Esophagus muscularis mucosa (tissue), 4 donors: Measurements from ENCODE around the gene SRRM3. TPM values are rescaled to one million over a fixed set of nuclear protein-coding genes. Genes with fewer than 3 reads are reported as not detected.

Experiments used
- DNase-seq: peaks from one replicate; pipeline ENCODE4 v3.0.0-alpha.2; 2017; ENCODE audit errors: extremely low spot score
- H3K27ac ChIP-seq, 4 donors: fragments of 200-600 bp; sonication (generic); replicated peaks in 1 of 4; 1 replicate in 3 of 4; 2 replicates in 1 of 4; pipeline ENCODE4 v1.5.1; 2016 to 2019; ENCODE audit warnings: mild to moderate bottlenecking in 1 of 4
- H3K27me3 ChIP-seq, 4 donors: fragments of 200-600 bp; sonication (generic); one replicate each; pipeline versions ENCODE4 v1.5.1 to v1.6.0; 2016 to 2019
- H3K36me3 ChIP-seq, 4 donors: fragments of 200-600 bp; sonication (generic); one replicate each; pipeline ENCODE4 v1.5.1; 2016 to 2019
- H3K4me1 ChIP-seq, 4 donors: fragments of 200-600 bp; sonication (generic); one replicate each; pipeline ENCODE4 v1.5.1; 2016 to 2019
- H3K4me3 ChIP-seq, 4 donors: fragments of 200-600 bp; sonication (generic); 1 replicate in 2 of 4; 2 replicates in 2 of 4; pipeline ENCODE4 v1.5.1; 2016 to 2019; ENCODE audit warnings: mild to moderate bottlenecking in 4 of 4, moderate library complexity in 1 of 4
- H3K9me3 ChIP-seq, 4 donors: fragments of 200-600 bp; sonication (generic); 1 replicate in 3 of 4; 2 replicates in 1 of 4; pipeline ENCODE4 v1.5.1; 2016 to 2019
- EP300 ChIP-seq: sonication (generic); formaldehyde crosslinking; IDR thresholded peaks from one replicate; pipeline ENCODE4 v1.6.1; 2017; ENCODE audit warnings: antibody characterized with exemption
- POLR2A ChIP-seq: fragments of 450-650 bp; IDR thresholded peaks from one replicate; pipeline ENCODE4 v1.6.1; 2017; ENCODE audit warnings: antibody characterized with exemption, moderate library complexity, mild to moderate bottlenecking, low read depth
- POLR2AphosphoS5 ChIP-seq, 2 donors: sonication (generic); formaldehyde crosslinking; IDR thresholded peaks; one replicate each; pipeline ENCODE4 v1.6.1; 2017; ENCODE audit warnings: antibody characterized with exemption in 2 of 2
- WGBS: methylation state at CpG from one replicate; pipeline ENCODE4 v1.1.5; 2018; 5-methylcytosine and 5-hydroxymethylcytosine counted together
- intact Hi-C: fragments of 100-400 bp; cut with DNase I; formaldehyde crosslinking; loops from one replicate; pipeline ENCODE4 v1.15.1; 2023
- total RNA-seq, 4 donors: library from RNA; depleted of rRNA; stranded (reverse); fragments of >200 nt; gene quantifications; one replicate each; pipeline versions ENCODE4 v1.1.0 to v1.2.1, GENCODE V29; 2016
- TF ChIP-seq, protein P1 (sequence below), 3 experiments: fragments of 200-600 bp in 2 of 3; fragments of 450-650 bp in 1 of 3; sonication (generic) in 2 of 3; IDR thresholded peaks; one replicate each; pipeline ENCODE4 v1.5.1; 2017 to 2019; ENCODE audit warnings: antibody characterized with exemption in 3 of 3, mild to moderate bottlenecking in 2 of 3, moderate library complexity in 1 of 3

The SRRM3 gene
- total RNA-seq, 4 donors from 2014 or later = 2.1 to 4.9 (median 2.7) TPM

DNA sequence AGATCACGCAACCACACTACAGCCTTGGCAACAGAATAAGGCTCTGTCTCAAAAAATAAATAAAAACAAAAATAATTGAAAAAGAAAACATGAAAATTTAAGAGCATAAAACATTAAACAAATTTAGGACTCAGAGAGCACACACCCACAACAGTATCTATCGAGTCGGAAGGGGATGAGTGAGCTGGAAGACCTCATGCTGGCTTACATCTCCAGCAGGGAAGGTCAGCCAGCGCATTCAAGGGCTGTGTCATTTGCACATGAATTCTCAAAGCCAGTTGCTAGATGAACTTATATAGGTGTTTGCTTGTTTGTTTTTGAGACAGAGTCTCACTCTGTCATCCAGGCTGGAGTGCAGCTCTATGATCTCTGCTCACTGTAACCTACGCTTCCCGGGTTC, 50.3 kb downstream of the SRRM3 start:
- 81% methylated on average over 6 of the region's 6 CpGs for WGBS
- intact Hi-C loops = no loop called here
- peaks cover 0 to 40% (median 0%) of the 10 kb centered on the region in 4 donors for H3K27me3 ChIP-seq
- no peak overlapping the region for H3K4me3 ChIP-seq
- no peaks in the 10 kb centered on the region for H3K4me1 ChIP-seq
- no peaks in the 10 kb centered on the region for H3K9me3 ChIP-seq
- DNase-seq = no peak
- no peak overlapping the region for H3K27ac ChIP-seq
- H3K36me3 ChIP-seq = no peaks in the 10 kb centered on the region
- TF ChIP-seq POLR2A (no peak), POLR2AphosphoS5 (IDR thresholded peaks at IDR 0.05) (no peak), EP300 (no peak)
- TF ChIP-seq, protein P1, sequence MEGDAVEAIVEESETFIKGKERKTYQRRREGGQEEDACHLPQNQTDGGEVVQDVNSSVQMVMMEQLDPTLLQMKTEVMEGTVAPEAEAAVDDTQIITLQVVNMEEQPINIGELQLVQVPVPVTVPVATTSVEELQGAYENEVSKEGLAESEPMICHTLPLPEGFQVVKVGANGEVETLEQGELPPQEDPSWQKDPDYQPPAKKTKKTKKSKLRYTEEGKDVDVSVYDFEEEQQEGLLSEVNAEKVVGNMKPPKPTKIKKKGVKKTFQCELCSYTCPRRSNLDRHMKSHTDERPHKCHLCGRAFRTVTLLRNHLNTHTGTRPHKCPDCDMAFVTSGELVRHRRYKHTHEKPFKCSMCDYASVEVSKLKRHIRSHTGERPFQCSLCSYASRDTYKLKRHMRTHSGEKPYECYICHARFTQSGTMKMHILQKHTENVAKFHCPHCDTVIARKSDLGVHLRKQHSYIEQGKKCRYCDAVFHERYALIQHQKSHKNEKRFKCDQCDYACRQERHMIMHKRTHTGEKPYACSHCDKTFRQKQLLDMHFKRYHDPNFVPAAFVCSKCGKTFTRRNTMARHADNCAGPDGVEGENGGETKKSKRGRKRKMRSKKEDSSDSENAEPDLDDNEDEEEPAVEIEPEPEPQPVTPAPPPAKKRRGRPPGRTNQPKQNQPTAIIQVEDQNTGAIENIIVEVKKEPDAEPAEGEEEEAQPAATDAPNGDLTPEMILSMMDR (IDR thresholded peaks at IDR 0.05) = no peak

DNA sequence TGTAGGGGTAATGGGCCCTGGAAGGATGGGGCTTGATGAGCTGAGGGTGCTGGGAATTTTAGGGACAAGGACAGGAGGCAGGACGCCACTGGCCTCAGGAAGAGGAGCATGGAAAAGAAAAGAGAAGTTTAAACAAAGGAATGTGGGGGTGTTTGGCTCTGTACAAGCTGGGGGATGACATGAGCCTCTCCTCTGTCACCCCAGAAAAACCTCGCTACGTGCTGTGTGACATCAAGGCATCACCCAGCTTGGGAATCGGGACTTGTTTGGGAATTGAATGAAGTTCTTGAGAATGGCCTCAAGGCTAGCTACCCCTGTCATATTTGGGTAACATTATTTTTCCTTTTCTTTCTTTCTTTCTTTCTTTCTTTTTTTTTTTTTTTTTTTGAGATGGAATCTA, 53.1 kb downstream of the SRRM3 start:
- H3K36me3 ChIP-seq = no peaks in the 10 kb centered on the region
- peaks cover 2 to 4% (median 4%) of the 10 kb centered on the region in 4 donors for H3K4me1 ChIP-seq
- DNase-seq = no peak
- TF ChIP-seq EP300 (no peak), POLR2AphosphoS5 (IDR thresholded peaks at IDR 0.05) (no peak), POLR2A (no peak)
- TF ChIP-seq, protein P1 (IDR thresholded peaks at IDR 0.05) = no peak
- H3K9me3 ChIP-seq = no peaks in the 10 kb centered on the region
- intact Hi-C loops = no loop called here
- H3K4me3 ChIP-seq = no peak overlapping the region
- H3K27me3 ChIP-seq = peaks cover 0 to 55% (median 11%) of the 10 kb centered on the region in 4 donors
- WGBS = 76% methylated on average over 4 of the region's 4 CpGs
- H3K27ac ChIP-seq = no peak overlapping the region

DNA sequence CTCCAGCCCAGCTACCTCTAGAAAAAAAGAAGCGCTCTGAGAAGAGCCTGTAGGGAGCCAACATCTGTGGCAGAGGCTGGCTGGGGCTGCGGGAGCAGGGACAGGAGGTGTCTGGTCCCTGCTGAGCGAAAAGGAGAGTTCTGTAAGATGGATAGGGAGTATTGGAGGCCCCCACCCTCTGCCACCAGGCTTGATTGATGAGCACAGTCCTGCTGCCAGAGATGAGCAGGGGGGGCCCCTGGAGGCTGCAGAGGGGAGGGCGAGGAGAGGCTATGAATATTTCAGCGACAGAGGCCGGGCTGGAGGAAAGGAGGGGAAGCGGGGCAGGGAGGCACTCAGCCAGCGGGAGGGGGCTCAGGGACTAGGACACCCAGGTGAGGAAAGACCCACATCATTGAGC, 56.3 kb downstream of the SRRM3 start:
- intact Hi-C loops = no loop called here
- WGBS = 34% methylated on average over 8 of the region's 8 CpGs
- no peak for TF ChIP-seq EP300
- TF ChIP-seq, protein P1 (IDR thresholded peaks at IDR 0.05) = no peak
- no peak for TF ChIP-seq POLR2AphosphoS5 (IDR thresholded peaks at IDR 0.05)
- no peak for TF ChIP-seq POLR2A

DNA sequence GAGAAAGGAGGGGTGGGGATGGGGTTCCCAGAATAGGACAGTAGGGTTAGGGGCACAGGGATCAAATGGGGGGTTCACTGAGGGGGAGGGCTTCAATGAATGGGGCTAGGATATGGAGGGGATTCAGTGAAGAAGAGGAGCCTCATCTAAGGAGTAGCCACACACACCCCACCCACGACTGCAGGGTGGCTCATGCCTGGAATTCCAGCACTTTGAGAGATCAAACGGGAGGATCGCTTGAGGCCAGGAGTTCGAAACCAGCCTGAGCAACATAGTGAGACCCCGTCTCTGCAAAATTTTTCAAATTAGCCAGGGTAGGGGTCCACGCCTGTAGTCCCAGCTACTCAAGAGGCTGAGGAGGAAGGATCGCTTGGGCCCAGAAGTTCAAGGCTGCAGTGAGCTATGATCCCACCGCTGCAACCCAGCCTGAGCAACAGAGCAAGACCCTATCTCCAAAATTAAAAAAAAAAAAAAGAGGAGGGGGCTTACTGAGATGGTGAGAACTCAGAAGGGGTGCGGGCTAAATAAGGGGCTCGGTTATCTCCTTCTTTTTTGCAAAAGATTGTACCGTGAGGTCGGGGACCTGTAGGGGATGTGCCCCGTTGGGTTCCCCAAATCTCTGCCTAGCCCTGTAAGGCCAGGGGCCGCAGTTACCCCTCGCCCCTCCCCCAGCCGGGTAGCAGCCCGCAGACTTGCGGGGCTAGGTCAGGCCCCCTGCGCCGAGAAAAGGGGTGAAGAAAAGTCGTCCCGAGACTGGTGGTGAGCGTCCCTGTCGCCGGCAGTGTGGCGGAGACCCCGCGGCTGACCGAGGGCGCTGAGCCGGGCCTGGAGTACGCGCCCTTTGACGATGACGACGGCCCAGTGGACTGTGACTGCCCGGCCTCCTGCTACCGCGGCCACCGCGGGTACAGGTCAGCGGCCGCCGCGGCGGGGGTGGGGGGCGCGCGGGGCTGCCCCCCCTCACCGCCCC, 57.7 kb downstream of the SRRM3 start:
- H3K27ac ChIP-seq = no peak overlapping the region
- H3K9me3 ChIP-seq = no peaks in the 10 kb centered on the region
- H3K4me1 ChIP-seq = peaks cover 6 to 14% (median 11%) of the 10 kb centered on the region in 4 donors
- H3K36me3 ChIP-seq = no peaks in the 10 kb centered on the region
- DNase-seq = no peak
- WGBS = 18% methylated on average over 40 of the region's 50 CpGs
- peak overlapping the region; percentile 37 to 43 (median 43) for H3K4me3 ChIP-seq
- TF ChIP-seq POLR2AphosphoS5 (IDR thresholded peaks at IDR 0.05) (no peak), POLR2A (no peak), EP300 (no peak)
- peaks cover 0 to 75% (median 20%) of the 10 kb centered on the region in 4 donors for H3K27me3 ChIP-seq
- intact Hi-C loops = loop anchor here (5.0 kb wide), 1 partner anchor 82 kb away; no protein-coding TSS in a partner anchor

More for the DNA sequence above, 56.3 kb downstream of the SRRM3 start:
- Histone ChIP-seq H3K27me3 (peaks cover 0 to 71% (median 20%) of the 10 kb centered on the region in 4 donors), H3K27ac (no peak overlapping the region), H3K36me3 (no peaks in the 10 kb centered on the region), H3K4me1 (peaks cover 6 to 14% (median 11%) of the 10 kb centered on the region in 4 donors), H3K9me3 (no peaks in the 10 kb centered on the region), H3K4me3 (no peak overlapping the region)
- DNase-seq = no peak

DNA sequence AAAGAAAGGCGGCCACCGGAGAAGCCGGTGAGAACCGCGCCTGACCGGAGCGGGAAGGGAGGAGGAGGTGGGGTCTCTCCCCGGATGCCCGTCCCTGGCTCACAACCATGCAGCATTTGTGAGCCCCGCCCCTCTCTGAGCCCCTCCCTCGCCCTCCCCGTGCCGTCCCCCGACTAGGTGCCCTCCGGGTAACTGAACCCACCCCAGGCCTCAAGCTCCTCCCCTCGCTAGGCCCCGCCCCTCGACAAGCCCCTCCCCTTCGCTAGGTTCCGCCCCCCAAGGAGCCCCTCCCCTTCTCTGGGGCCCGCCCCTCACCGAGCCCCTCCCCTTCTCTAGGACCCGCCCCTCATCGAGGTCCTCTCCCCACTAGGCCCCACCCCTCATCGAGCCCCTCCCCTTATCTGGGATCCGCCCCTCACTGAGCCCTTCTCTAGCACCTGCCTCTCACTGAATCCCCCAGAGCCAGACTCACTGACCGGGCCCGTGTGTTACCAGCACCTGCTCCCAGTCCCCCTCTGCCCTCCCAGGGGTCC, 58.5 kb downstream of the SRRM3 start:
- WGBS = 4% methylated on average over 21 of the region's 28 CpGs
- intact Hi-C loops = loop anchor here (5.0 kb wide), 1 partner anchor 83 kb away; no protein-coding TSS in a partner anchor
- Histone ChIP-seq H3K27me3 (peaks cover 0 to 81% (median 20%) of the 10 kb centered on the region in 4 donors), H3K4me1 (peaks cover 6 to 14% (median 11%) of the 10 kb centered on the region in 4 donors), H3K4me3 (peak overlapping the region; percentile 37 to 43 (median 43)), H3K27ac (no peak overlapping the region), H3K9me3 (no peaks in the 10 kb centered on the region), H3K36me3 (no peaks in the 10 kb centered on the region)
- no peak for DNase-seq
- TF ChIP-seq, protein P1 (IDR thresholded peaks at IDR 0.05) = no peak
- TF ChIP-seq POLR2AphosphoS5 (IDR thresholded peaks at IDR 0.05) = no peak
- no peak for TF ChIP-seq EP300
